Mesenchymal stem cell (in vitro differentiated cells and primary cell): ENCODE results near the gene TEC.

ENCODE experiments used
- DNase-seq: peaks from one replicate; pipeline ENCODE4 v3.0.0-alpha.2; 2013
- H2AFZ ChIP-seq: one replicate; pipeline ENCODE4 v1.6.1; 2013; ENCODE audit warnings: low read depth, mild to moderate bottlenecking, control low read depth, inconsistent platforms, low read length, moderate library complexity
- H2AK5ac ChIP-seq: 2 replicates; pipeline ENCODE4 v1.6.1; 2013; ENCODE audit warnings: low read length, moderate library complexity, mild to moderate bottlenecking, inconsistent platforms; ENCODE audit not compliant: severe bottlenecking
- H2BK120ac ChIP-seq: one replicate; pipeline ENCODE4 v1.6.1; 2013; ENCODE audit warnings: low read depth, mild to moderate bottlenecking, inconsistent platforms, low read length, moderate library complexity
- H2BK12ac ChIP-seq, 2 experiments: one replicate each; pipeline ENCODE4 v1.6.1; 2013; ENCODE audit warnings: inconsistent platforms in 2 of 2, low read length in 2 of 2, mild to moderate bottlenecking in 2 of 2, moderate library complexity in 2 of 2, control low read depth in 1 of 2
- H2BK15ac ChIP-seq: one replicate; pipeline ENCODE4 v1.6.1; 2013; ENCODE audit warnings: mild to moderate bottlenecking, low read depth, inconsistent platforms; ENCODE audit not compliant: poor library complexity, severe bottlenecking
- H2BK5ac ChIP-seq: 2 replicates; pipeline ENCODE4 v1.6.1; 2013; ENCODE audit warnings: low read depth, mild to moderate bottlenecking, low read length, control low read depth, inconsistent platforms; ENCODE audit not compliant: poor library complexity, severe bottlenecking
- H3K14ac ChIP-seq, 2 experiments: one replicate each; pipeline ENCODE4 v1.6.1; 2013; ENCODE audit warnings: inconsistent platforms in 2 of 2, low read length in 2 of 2, control low read depth in 1 of 2, mild to moderate bottlenecking in 1 of 2, moderate library complexity in 1 of 2
- H3K18ac ChIP-seq, 2 experiments: one replicate each; pipeline ENCODE4 v1.6.1; 2013; ENCODE audit warnings: inconsistent platforms in 2 of 2, low read length in 2 of 2, control low read depth in 1 of 2, low read depth in 1 of 2, mild to moderate bottlenecking in 1 of 2
- H3K23ac ChIP-seq, 2 experiments: one replicate each; pipeline ENCODE4 v1.6.1; 2013; ENCODE audit warnings: inconsistent platforms in 2 of 2, low read length in 2 of 2, mild to moderate bottlenecking in 2 of 2, moderate library complexity in 2 of 2, control low read depth in 1 of 2
- H3K27ac ChIP-seq: 2 replicates; pipeline ENCODE4 v1.5.1; 2013; ENCODE audit warnings: mild to moderate bottlenecking, moderate library complexity, low read length, control low read depth, inconsistent platforms; ENCODE audit not compliant: poor library complexity, severe bottlenecking
- H3K27me3 ChIP-seq, 2 experiments: 2 replicates each; pipeline versions ENCODE4 v1.6.1 to v1.7.0; 2013; ENCODE audit warnings: low read length in 2 of 2, mild to moderate bottlenecking in 2 of 2, moderate library complexity in 2 of 2, control low read depth in 1 of 2, inconsistent platforms in 1 of 2; ENCODE audit not compliant: control insufficient read depth in 1 of 2, insufficient read depth in 1 of 2
- H3K36me3 ChIP-seq, 2 experiments: 2 replicates each; pipeline versions ENCODE4 v1.6.1 to v1.7.0; 2013; ENCODE audit warnings: low read length in 2 of 2, control low read depth in 1 of 2, inconsistent platforms in 1 of 2, low read depth in 1 of 2, mild to moderate bottlenecking in 1 of 2; ENCODE audit not compliant: insufficient read depth in 2 of 2, control insufficient read depth in 1 of 2
- H3K4ac ChIP-seq, 2 experiments: one replicate each; pipeline ENCODE4 v1.6.1; 2013; ENCODE audit warnings: inconsistent platforms in 2 of 2, low read length in 2 of 2, mild to moderate bottlenecking in 2 of 2, moderate library complexity in 2 of 2, control low read depth in 1 of 2, low read depth in 1 of 2
- H3K4me1 ChIP-seq: 2 replicates; pipeline ENCODE4 v1.6.1; 2013; ENCODE audit warnings: low read depth, low read length, control low read depth; ENCODE audit not compliant: control insufficient read depth, insufficient read depth
- H3K4me2 ChIP-seq: 2 replicates; pipeline ENCODE4 v1.6.1; 2013; ENCODE audit warnings: low read length, mild to moderate bottlenecking, inconsistent platforms; ENCODE audit not compliant: poor library complexity, severe bottlenecking
- H3K4me3 ChIP-seq, 2 experiments: 2 replicates each; pipeline versions ENCODE4 v1.5.1 to v1.7.0; 2013; ENCODE audit warnings: low read length in 2 of 2, mild to moderate bottlenecking in 2 of 2, control low read depth in 1 of 2, low read depth in 1 of 2; ENCODE audit not compliant: insufficient read depth in 1 of 2
- H3K79me1 ChIP-seq: replicated peaks from 2 replicates; pipeline ENCODE4 v1.6.1; 2013; ENCODE audit warnings: mild to moderate bottlenecking, control low read depth, low read length, inconsistent platforms; ENCODE audit not compliant: poor library complexity, severe bottlenecking
- H3K9ac ChIP-seq: 2 replicates; pipeline ENCODE4 v1.7.0; 2013; ENCODE audit warnings: mild to moderate bottlenecking, low read length, moderate library complexity
- H3K9me3 ChIP-seq: 2 replicates; pipeline ENCODE4 v1.7.0; 2013; ENCODE audit warnings: mild to moderate bottlenecking, low read length; ENCODE audit not compliant: control insufficient read depth
- H4K8ac ChIP-seq: one replicate; pipeline ENCODE4 v1.6.1; 2013; ENCODE audit warnings: inconsistent platforms, mild to moderate bottlenecking, low read length, moderate library complexity
- H4K91ac ChIP-seq: one replicate; pipeline ENCODE4 v1.6.1; 2013; ENCODE audit warnings: mild to moderate bottlenecking, low read length, inconsistent platforms
- WGBS: methylation state at CpG from one replicate; pipeline ENCODE4 v1.1.7; 2013; ENCODE audit warnings: mixed read lengths; 5-methylcytosine and 5-hydroxymethylcytosine counted together

The TEC gene

DNA sequence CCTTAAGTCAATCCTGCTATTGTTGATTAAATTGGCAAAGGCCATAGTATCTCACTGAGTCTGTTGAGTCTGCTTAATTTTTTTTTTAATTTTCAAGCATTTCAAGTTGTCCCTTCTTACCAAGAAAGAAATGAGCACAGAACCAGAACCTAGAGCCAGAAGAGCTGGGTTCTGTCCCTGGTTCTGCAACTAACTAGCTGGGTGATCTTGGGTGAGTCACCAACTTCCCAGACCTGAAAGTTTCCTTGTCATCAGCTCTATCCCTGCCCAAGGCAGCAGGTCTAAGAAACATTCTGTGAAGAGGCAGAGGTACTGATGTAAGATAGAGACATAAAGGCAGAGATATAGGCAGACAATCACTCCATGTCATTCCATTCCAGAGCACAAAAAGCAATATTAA is 17.3 kb downstream of the TEC start:
- H2BK120ac ChIP-seq, result no peak overlapping the region
- no peaks in the 10 kb centered on the region for H3K4me1 ChIP-seq
- H4K91ac ChIP-seq, result no peak overlapping the region
- no peak overlapping the region for H2BK15ac ChIP-seq
- no peak overlapping the region for H3K4me3 ChIP-seq
- H3K79me1 ChIP-seq, result peaks cover 25% of the 10 kb centered on the region
- no peaks in the 10 kb centered on the region for H3K9me3 ChIP-seq
- H3K36me3 ChIP-seq, result no peaks in the 10 kb centered on the region
- H3K14ac ChIP-seq, result no peak overlapping the region
- H3K4me2 ChIP-seq, result no peak overlapping the region
- H3K9ac ChIP-seq, result no peak overlapping the region
- no peak overlapping the region for H2AFZ ChIP-seq
- H2BK5ac ChIP-seq, result no peak overlapping the region
- H2BK12ac ChIP-seq, result no peak overlapping the region
- H3K27me3 ChIP-seq, result no peaks in the 10 kb centered on the region
- H3K23ac ChIP-seq, result no peak overlapping the region
- H3K4ac ChIP-seq, result no peak overlapping the region
- no peak overlapping the region for H4K8ac ChIP-seq
- no peak overlapping the region for H2AK5ac ChIP-seq
- no peak overlapping the region for H3K18ac ChIP-seq
- DNase-seq, result no peak
- no peak overlapping the region for H3K27ac ChIP-seq

DNA sequence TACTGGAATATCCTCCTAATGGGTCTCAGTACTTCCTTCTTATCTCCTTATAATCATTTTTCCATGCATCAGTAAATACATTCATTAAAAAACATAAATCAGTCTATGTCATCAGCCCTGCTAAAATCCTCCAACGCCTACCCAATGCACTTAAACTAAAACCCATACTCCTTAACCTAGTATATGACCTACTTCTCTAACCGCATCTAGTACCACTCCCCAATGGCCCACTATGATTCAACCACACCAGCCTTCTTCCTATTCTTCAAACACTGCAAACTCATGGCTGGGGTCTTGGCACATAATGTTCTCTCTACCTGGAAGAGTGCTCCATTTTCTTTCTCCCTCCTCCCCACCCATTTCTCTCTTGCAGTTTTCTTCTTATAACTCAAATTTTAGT is 18.7 kb downstream of the TEC start:
- no peak overlapping the region for H2AK5ac ChIP-seq
- no peak overlapping the region for H2AFZ ChIP-seq
- no peak overlapping the region for H3K23ac ChIP-seq
- H3K18ac ChIP-seq, result no peak overlapping the region
- no peak overlapping the region for H2BK120ac ChIP-seq
- no peak overlapping the region for H3K4me2 ChIP-seq
- H3K14ac ChIP-seq, result no peak overlapping the region
- H3K27ac ChIP-seq, result no peak overlapping the region
- H3K9me3 ChIP-seq, result no peaks in the 10 kb centered on the region
- H2BK15ac ChIP-seq, result no peak overlapping the region
- no peak overlapping the region for H2BK12ac ChIP-seq
- no peak overlapping the region for H2BK5ac ChIP-seq
- WGBS, result 91% methylated on average over 2 of the region's 2 CpGs
- H3K4me3 ChIP-seq, result no peak overlapping the region
- H4K91ac ChIP-seq, result no peak overlapping the region
- H3K4ac ChIP-seq, result no peak overlapping the region
- no peaks in the 10 kb centered on the region for H3K27me3 ChIP-seq
- no peaks in the 10 kb centered on the region for H3K36me3 ChIP-seq
- H4K8ac ChIP-seq, result no peak overlapping the region
- peaks cover 25% of the 10 kb centered on the region for H3K79me1 ChIP-seq
- no peak for DNase-seq
- H3K9ac ChIP-seq, result no peak overlapping the region
- H3K4me1 ChIP-seq, result no peaks in the 10 kb centered on the region

GRCh38 chr4:48250343-48250742 is 19.3 kb downstream of the TEC start:
- Histone ChIP-seq H3K79me1 (peaks cover 24% of the 10 kb centered on the region), H3K4me2 (no peak overlapping the region), H2BK12ac (no peak overlapping the region), H3K27me3 (no peaks in the 10 kb centered on the region), H4K91ac (no peak overlapping the region), H3K14ac (no peak overlapping the region), H3K9ac (no peak overlapping the region), H3K9me3 (no peaks in the 10 kb centered on the region), H2AFZ (no peak overlapping the region), H2AK5ac (no peak overlapping the region), H3K18ac (no peak overlapping the region), H3K4me1 (no peaks in the 10 kb centered on the region), H3K4me3 (no peak overlapping the region), H2BK5ac (no peak overlapping the region), H3K4ac (no peak overlapping the region), H3K23ac (no peak overlapping the region), H2BK15ac (no peak overlapping the region), H3K36me3 (no peaks in the 10 kb centered on the region), H3K27ac (no peak overlapping the region), H2BK120ac (no peak overlapping the region), H4K8ac (no peak overlapping the region)
- DNase-seq, result no peak
- 97% methylated on average over 3 of the region's 4 CpGs for WGBS

GRCh38 chr4:48249378-48249777 is 20.3 kb downstream of the TEC start:
- H3K9ac ChIP-seq, result no peak overlapping the region
- no peak overlapping the region for H2BK12ac ChIP-seq
- no peak overlapping the region for H3K23ac ChIP-seq
- DNase-seq, result no peak
- no peaks in the 10 kb centered on the region for H3K4me1 ChIP-seq
- WGBS, result 100% methylated on average over 1 of the region's 1 CpG
- H3K4me3 ChIP-seq, result no peak overlapping the region
- H4K91ac ChIP-seq, result no peak overlapping the region
- H3K9me3 ChIP-seq, result no peaks in the 10 kb centered on the region
- H2AK5ac ChIP-seq, result no peak overlapping the region
- H2BK15ac ChIP-seq, result no peak overlapping the region
- H3K4me2 ChIP-seq, result no peak overlapping the region
- no peak overlapping the region for H3K18ac ChIP-seq
- no peak overlapping the region for H2BK5ac ChIP-seq
- no peak overlapping the region for H2BK120ac ChIP-seq
- no peak overlapping the region for H3K14ac ChIP-seq
- H3K79me1 ChIP-seq, result peaks cover 18% of the 10 kb centered on the region
- no peak overlapping the region for H3K27ac ChIP-seq
- no peak overlapping the region for H4K8ac ChIP-seq
- H2AFZ ChIP-seq, result no peak overlapping the region
- H3K36me3 ChIP-seq, result no peaks in the 10 kb centered on the region
- H3K4ac ChIP-seq, result no peak overlapping the region
- no peaks in the 10 kb centered on the region for H3K27me3 ChIP-seq
